HG03175 (cell line): ENCODE measurements around the gene MYRF.
A peak's percentile ranks its signal among the peaks of the same experiment; 100 is the strongest.

ENCODE experiments used
- ATAC-seq: cut with Tn5 transposase; IDR thresholded peaks from one replicate; pipeline ENCODE4 v1.9.1; 2021; ENCODE audit warnings: mild to moderate bottlenecking, moderate library complexity; ENCODE audit not compliant: unreplicated experiment

MYRF gene

DNA sequence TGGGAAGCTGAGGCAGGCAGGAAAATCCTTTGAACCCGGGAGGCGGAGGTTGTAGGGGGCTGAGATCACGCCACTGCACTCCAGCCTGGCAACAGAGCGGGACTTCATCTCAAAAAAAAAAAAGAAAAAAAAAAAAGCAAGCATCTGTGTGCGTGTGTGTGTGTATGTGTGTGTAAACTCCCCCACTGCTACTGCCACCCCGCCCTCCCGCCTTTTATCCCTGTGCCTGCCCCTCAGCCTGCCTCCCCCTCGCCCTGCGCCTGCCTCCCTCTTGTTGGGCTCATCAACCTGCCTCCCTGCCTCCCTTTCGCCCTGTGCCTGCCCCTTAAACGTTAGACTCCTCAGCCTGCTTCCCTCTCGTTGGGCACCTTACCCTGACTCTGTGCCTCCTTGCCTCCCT is 22.0 kb downstream of the MYRF start:
- no peak for ATAC-seq

DNA sequence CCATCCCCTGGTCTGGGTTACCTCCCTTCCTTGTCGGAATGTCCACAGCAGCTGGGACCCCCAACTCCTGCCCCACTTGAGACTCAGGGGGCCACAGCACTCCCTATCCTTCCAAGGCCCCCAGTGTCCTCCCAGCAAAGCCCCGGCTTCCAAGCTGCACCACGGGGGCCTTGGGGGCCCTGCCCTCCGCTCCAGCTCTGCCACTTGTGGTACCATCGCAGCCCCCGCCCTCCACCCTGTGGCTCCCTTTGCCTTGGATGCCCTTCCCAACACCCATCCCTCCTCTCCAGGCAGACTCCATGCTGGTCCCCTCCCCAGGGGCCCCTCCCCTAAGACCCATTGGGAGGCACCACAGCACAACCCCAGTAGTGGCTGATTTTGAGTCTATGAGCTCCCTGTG is 22.7 kb downstream of the MYRF start:
- ATAC-seq: no peak

DNA sequence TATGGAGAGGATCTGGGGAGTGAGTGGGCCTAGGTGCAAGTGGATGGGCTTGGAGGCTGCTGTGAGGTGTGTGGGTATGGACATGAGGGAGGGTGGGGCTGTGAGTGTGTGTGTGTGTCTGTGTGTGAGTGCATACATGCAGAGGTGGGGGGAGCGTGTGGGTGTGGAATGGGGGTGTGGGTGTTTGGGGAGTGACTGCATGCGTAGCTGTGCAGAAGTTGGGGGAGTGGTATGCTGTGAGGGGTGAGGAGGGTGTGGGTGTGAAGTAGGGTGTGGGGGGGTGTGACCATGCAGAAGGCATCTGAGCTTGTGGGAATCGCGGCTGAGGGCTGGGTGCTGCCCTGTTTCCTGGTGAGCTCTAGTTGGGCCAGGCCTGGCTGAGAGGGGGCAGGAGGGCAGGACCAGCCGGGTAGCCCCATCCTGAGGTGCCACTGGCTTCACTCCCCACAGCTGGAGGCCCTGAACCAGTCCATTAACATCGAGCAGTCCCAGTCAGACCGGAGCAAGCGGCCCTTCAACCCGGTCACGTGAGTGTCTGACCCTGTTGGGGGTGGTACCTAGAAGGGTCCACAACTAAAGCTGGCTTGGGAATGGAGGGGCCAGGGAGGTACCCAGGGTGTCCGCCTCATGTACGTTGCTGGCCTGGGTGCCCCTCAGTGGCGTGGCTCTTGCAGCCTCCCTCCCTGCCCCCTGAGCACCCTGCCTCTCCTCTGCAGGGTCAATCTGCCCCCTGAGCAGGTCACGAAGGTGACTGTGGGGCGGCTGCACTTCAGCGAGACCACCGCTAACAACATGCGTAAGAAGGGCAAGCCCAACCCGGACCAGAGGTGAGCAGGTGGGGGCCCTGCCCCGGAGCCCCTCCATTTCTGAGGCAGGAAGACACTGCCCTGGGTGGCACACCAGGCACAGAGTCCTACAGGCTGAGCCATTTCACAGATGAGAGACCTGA is 23.4 kb downstream of the MYRF start:
- ATAC-seq: no peak

DNA sequence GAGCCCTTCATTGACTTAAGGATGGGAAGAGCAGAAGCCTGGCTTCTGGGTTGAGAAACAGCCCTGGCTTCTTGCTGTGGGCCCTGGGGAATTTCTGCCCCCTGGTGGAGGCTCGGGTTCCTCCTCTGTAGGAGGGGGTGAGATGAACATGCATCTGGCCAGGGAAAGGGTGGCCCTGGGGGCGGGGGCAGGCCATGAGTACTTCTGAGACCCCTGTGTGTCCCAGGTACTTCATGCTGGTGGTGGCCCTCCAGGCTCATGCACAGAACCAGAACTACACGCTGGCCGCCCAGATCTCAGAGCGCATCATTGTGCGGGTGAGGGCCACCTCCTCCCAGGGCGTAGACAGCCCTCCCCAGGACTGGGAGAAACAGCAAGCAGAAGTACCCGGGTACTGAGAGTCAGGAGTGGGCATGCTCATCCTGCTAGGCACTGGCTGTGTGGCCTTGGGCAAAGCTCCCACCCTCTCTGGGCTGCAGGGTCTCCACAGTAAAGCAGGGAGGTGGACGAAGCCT is 24.2 kb downstream of the MYRF start:
- ATAC-seq: no peak

DNA sequence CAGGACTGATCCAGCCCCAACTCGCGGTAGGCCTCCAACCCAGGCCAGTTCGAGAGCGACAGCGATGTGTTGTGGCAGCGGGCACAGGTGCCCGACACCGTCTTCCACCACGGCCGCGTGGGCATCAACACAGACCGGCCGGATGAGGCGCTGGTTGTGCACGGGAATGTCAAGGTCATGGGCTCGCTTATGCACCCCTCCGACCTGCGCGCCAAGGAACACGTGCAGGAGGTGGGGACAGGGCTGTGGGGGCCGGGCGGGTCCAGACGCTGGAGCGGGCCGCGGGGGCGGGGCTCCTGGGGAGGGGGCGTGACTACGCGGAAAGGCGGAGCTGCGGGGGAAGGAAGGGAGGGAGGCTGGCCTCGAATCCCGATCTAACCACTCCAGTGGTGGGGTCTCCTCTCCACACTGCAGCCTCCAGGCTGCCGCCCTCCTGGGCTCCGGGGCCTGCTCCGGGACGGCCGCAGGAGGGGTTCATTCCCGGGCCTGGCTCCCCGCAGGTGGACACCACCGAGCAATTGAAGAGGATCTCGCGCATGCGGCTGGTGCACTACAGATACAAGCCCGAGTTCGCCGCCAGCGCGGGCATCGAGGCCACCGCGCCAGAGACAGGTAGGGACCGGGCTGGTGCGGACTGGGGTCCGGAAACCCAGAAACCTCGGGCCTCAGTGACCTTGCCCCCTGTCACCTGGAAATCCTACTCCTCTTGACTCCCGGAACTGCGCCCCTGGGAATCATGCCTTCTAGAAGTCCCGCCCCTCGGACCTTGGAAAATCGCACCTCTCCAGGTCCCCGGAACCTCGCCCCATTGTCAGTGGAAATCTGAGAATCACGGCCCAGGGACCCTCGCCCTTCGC is 25.0 kb downstream of the MYRF start:
- ATAC-seq: no peak

DNA sequence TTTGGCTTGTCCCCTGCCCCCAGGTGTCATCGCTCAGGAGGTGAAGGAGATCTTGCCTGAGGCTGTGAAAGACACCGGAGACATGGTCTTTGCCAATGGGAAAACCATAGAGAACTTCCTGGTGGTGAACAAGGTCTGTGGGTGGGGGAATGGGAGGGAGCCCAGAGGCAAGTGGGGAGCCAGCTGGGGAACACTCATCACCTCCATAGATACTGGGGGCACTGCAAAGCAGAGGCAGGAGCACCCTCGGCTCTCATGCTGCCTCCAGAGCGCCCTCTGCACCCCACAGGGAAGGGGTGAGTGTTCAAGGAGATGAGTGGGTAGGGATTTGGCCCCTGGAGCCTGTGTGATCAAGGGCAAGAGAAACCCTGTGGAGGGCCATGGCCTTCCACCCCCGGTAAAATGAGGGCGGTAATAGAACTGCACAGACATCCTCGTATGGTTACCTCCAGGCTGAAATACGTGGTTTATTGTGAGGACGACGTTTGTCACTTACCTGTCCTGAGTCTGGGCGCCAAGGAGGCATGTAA is 26.0 kb downstream of the MYRF start:
- no peak for ATAC-seq

DNA sequence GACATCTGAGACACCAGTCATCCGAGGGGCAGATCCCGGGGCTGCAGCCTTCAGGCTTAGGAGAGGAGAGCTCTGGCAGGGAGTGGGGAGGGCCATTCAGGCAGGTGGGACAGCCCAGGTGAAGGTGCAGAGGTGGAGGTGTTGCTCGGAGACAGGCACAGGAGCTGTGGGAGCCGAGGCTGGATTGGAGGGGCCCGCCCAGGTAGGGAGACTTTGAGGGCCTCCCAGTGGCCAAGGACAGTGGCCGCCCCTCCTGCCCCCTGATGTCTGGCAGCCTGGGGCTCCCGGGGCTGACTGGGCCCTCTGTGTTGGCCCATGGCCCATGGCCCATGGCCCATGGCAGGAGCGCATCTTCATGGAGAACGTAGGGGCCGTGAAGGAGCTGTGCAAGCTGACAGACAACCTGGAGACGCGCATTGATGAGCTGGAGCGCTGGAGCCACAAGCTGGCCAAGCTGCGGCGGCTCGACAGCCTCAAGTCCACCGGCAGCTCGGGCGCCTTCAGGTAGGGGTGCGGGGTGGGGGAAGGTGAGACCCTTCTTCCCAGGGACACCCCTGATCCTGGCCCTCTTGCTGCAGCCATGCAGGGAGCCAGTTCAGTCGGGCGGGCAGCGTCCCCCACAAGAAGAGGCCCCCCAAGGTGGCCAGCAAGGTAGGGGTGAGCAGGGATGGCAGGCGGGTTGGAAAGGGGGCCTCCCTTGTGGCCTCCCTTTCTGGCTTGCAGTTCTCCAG is 26.6 kb downstream of the MYRF start:
- ATAC-seq: no peak

GRCh38 chr11:61779666-61780525 is 27.5 kb downstream of the MYRF start:
- no peak for ATAC-seq

DNA sequence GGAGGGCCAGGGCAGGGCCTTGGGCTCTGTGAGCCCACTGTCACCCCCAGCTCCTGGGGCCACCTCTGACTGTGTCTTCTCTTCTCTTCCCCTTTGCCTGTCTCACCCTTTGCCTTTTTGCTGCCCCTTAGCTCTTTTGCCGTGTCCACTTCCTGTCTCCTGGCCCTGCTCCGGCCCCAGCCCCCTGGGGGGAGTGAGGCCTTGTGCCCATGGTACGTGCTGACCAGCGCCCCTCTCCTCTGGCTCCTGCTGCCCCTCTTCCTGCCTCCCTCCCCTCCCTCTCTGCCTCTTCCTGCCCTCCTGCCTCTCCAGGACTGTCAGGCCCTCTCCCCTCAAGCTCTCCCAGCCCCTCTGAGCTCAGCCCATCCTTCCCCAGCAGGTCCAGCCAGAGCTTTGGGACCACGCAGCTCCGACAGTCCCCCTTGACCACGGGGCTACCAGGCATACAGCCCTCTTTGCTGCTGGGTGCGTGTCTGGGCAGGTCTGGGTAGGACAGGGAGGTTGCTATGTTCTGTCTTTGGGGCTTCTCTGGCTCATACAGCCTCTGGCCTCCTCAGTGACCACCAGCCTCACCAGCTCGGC is 28.2 kb downstream of the MYRF start:
- no peak for ATAC-seq

DNA sequence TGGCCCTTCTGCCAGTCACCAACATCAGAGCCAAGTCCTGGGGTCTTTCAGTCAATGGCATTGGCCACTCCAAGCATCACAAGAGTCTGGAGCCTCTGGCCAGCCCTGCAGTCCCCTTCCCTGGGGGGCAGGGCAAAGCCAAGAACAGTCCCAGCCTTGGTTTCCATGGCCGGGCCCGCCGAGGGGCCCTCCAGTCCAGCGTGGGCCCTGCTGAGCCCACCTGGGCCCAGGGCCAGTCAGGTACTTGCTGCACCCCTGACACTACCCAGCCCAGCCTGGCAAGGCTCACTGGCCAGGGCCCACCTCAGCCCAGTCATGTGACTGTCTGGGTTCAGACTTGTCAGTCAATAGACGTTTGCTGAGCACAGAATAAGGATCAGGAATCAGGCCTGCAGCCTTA is 29.1 kb downstream of the MYRF start:
- ATAC-seq: no peak

DNA sequence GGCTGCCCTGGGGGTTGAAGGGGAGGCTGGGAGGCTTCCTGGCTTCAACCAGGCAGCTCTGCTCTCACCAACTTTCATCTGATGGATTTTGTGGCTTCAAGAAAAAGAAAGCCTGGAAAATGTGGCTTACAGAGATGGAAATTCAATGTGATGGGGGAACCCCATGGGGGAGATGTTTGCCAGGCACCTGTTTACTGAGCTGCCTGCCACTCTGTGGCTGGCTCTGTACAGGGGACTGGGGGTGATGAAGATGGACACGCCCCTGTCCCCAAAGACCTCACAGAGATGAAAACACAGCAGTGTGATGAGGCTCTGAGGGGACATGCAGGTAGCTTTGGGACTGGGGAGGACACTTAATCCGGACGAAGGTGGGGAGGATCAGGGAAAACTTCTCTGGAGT is 29.9 kb downstream of the MYRF start:
- no peak for ATAC-seq

DNA sequence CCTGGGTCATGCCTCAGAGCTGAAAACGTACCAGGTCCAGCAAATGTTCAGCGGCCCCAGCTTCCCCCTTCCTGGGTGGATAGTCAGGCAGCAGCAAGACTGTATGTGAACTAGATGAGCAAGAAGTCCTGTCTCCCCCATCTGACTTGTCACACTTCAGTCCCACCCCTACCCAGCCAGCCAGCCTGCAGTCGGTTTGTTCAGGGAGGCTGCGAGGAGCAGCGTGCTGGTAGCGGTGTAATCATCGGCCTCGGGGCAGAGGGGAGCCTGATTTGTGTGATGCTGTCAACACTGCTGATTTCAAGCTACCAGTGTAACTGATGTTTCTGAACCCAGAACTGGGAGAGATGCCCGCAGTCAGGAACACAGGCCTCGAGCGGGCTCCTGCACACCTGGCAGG is 30.4 kb downstream of the MYRF start:
- no peak for ATAC-seq

DNA sequence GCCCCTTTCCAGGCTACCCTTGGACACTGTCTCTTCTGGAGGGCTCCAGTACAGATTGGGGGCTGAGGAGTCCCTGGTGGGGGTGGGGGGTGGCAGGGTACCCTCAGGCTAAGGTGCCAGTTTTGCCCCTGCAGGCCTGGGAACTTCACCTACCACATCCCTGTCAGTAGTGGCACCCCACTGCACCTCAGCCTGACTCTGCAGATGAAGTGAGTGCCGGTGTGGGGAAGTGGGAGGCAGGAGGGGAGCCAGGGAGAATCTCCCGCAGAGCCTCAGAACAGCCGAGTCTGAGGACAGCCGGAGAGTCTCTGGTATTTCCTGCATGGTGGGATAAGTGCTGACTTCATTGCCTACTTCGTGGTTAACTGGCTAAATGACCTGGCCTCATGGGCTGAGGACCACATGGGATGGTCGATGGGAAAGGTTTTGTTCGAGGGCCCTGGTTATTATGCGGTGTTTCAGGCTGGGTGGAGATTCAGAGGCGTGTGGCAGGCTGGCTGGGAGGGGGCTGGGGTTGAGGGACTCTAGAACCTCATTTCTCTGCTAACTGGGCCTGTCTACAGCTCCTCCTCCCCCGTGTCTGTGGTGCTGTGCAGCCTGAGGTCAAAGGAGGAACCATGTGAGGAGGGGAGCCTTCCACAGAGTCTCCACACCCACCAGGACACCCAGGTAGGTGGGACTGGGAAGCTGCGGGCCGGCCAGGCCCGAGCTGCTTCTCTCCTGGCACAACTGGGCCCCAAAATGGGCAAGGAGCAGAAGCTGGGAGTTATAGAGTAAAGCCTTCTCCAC is 31.5 kb downstream of the MYRF start:
- no peak for ATAC-seq

- no peak for ATAC-seq
Observed at GRCh38 chr11:61784506-61784805, 32.0 kb downstream of the MYRF start.

GRCh38 chr11:61785837-61786402 is 33.5 kb downstream of the MYRF start:
- ATAC-seq: no peak

DNA sequence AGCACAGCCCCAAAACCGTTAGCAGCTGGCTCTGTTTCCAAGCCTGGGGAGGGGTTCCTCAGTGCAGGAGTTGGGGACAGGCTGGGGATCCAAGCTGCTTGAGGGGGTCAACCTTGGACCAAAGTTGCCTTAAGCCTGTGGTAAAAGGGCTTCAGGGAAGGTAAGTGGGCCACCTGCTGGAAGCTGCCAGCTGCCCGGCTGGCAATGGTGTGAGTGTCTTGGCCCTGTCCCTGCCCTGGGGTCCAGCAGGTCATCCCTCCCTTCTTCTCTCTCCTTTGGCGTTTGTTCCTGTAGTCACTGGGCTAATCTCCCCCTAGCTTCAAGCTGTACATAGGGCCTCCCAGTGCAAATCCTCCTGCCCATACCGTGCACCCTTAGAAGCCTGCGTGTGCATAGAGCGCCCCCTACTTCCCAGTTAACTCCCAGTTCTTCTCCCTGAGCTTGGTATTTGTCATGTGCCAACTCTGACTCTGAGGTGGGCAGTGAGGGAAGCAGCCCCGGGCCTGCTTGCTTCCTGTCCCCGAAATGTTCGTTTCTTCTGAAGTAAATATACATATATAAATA is 35.6 kb downstream of the MYRF start:
- no peak for ATAC-seq

- peak; percentile 25 for ATAC-seq
Observed at GRCh38 chr11:61791737-61792309, 39.4 kb downstream of the MYRF start.
